Measurements from ENCODE around the gene PYCARD.
"Not testable (repeated sequence)": the region's sequence is repeated elsewhere in the genome, so short reads cannot be mapped to it uniquely, and the experiment has no call there.

PYCARD gene

GRCh38 chr16:31177136-31177535 lies 25.4 kb downstream of the PYCARD start:
- H3K9me3 ChIP-seq: no peaks in the 10 kb centered on the region
- peaks cover 13% of the 10 kb centered on the region for H3K36me3 ChIP-seq
- H3K4me3 ChIP-seq (ENCODE audit: low read depth, low read length): no peak overlapping the region
- DNase-seq: no peak
- TF ChIP-seq, protein P1, sequence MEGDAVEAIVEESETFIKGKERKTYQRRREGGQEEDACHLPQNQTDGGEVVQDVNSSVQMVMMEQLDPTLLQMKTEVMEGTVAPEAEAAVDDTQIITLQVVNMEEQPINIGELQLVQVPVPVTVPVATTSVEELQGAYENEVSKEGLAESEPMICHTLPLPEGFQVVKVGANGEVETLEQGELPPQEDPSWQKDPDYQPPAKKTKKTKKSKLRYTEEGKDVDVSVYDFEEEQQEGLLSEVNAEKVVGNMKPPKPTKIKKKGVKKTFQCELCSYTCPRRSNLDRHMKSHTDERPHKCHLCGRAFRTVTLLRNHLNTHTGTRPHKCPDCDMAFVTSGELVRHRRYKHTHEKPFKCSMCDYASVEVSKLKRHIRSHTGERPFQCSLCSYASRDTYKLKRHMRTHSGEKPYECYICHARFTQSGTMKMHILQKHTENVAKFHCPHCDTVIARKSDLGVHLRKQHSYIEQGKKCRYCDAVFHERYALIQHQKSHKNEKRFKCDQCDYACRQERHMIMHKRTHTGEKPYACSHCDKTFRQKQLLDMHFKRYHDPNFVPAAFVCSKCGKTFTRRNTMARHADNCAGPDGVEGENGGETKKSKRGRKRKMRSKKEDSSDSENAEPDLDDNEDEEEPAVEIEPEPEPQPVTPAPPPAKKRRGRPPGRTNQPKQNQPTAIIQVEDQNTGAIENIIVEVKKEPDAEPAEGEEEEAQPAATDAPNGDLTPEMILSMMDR (IDR thresholded peaks at IDR 0.05; ENCODE audit: low read depth, low read length): no peak
- no peaks in the 10 kb centered on the region for H3K27me3 ChIP-seq
- no peaks in the 10 kb centered on the region for H3K4me1 ChIP-seq

GRCh38 chr16:31170048-31170447 lies 32.5 kb downstream of the PYCARD start:
- H3K36me3 ChIP-seq; H3K27me3 ChIP-seq; H3K9me3 ChIP-seq; H3K4me3 ChIP-seq (ENCODE audit: low read depth, low read length); DNase-seq; H3K4me1 ChIP-seq: not testable (repeated sequence)

DNA sequence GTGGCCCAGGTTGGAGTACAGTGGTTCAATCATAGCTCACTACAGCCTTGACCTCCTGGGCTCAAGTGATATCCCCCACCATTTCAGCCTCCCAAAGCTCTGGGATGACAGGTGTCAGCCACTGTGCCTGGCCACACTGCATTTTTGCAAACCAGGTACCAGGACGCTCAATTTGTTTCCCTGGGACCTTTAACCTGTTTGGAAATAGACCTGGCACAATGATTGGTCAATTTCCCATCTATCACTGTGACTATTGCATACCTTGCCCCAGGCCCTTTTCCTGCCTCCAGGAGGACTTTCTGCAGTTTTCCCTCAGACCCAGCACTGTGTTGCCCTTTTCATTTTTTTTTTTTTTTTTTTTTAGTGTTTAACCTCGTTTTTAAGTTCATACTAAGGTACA lies 33.7 kb downstream of the PYCARD start:
- no peaks in the 10 kb centered on the region for H3K27me3 ChIP-seq
- H3K36me3 ChIP-seq: no peaks in the 10 kb centered on the region
- no peaks in the 10 kb centered on the region for H3K4me1 ChIP-seq
- H3K9me3 ChIP-seq: no peaks in the 10 kb centered on the region
- no peak for DNase-seq
- H3K4me3 ChIP-seq (ENCODE audit: low read depth, low read length): no peak overlapping the region
- TF ChIP-seq, protein P1 (IDR thresholded peaks at IDR 0.05; ENCODE audit: low read depth, low read length): no peak

- Histone ChIP-seq H3K4me3 (ENCODE audit: low read depth, low read length) (no peak overlapping the region), H3K27me3 (no peaks in the 10 kb centered on the region), H3K4me1 (no peaks in the 10 kb centered on the region), H3K36me3 (no peaks in the 10 kb centered on the region), H3K9me3 (no peaks in the 10 kb centered on the region)
- no peak for DNase-seq
- TF ChIP-seq, protein P1 (IDR thresholded peaks at IDR 0.05; ENCODE audit: low read depth, low read length): no peak
Observed at GRCh38 chr16:31167315-31167714, 35.2 kb downstream of the PYCARD start.

DNA sequence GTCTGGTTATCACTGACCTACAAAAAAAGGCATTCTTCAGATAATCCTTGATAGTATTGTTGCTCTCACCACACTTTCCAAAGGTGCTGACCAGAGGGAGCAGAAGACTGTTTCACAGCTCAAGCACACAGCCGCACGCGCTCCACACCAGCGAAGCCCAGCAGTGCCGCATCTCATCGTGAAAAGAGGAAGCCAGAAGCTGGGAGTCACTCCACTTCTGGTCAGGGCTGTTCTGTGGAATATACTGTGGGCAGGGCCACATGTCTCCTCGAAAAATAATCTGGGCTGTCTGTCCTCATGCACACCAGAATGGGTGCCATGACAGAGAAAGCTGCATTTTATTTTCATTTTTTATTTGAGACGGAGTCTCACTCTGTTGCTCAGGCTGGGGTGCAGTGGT lies 45.4 kb downstream of the PYCARD start:
- H3K36me3 ChIP-seq: no peaks in the 10 kb centered on the region
- H3K27me3 ChIP-seq: peaks cover 9% of the 10 kb centered on the region
- DNase-seq: no peak
- H3K4me3 ChIP-seq (ENCODE audit: low read depth, low read length): no peak overlapping the region
- H3K4me1 ChIP-seq: no peaks in the 10 kb centered on the region
- H3K9me3 ChIP-seq: no peaks in the 10 kb centered on the region
- TF ChIP-seq, protein P1 (IDR thresholded peaks at IDR 0.05; ENCODE audit: low read depth, low read length): no peak
